NCI-H2196 (cell line): ENCODE measurements around the gene CTLA4.
A peak's percentile ranks its signal among the peaks of the same experiment; 100 is the strongest.
"Not testable (repeated sequence)": the region's sequence is repeated elsewhere in the genome, so short reads cannot be mapped to it uniquely, and the experiment has no call there.

Source experiments
- DNase-seq: peaks from one replicate; lab custom pipeline; 2025; ENCODE audit not compliant: unreplicated experiment; lab: John Stamatoyannopoulos, UW

The CTLA4 gene

GRCh38 chr2:203855274-203855673 is 12.3 kb upstream of the CTLA4 start:
- no peak for DNase-seq

GRCh38 chr2:203857656-203858055 is 9.9 kb upstream of the CTLA4 start:
- no peak for DNase-seq

- DNase-seq, result no peak
Observed at GRCh38 chr2:203858176-203858575, 9.4 kb upstream of the CTLA4 start.

DNA sequence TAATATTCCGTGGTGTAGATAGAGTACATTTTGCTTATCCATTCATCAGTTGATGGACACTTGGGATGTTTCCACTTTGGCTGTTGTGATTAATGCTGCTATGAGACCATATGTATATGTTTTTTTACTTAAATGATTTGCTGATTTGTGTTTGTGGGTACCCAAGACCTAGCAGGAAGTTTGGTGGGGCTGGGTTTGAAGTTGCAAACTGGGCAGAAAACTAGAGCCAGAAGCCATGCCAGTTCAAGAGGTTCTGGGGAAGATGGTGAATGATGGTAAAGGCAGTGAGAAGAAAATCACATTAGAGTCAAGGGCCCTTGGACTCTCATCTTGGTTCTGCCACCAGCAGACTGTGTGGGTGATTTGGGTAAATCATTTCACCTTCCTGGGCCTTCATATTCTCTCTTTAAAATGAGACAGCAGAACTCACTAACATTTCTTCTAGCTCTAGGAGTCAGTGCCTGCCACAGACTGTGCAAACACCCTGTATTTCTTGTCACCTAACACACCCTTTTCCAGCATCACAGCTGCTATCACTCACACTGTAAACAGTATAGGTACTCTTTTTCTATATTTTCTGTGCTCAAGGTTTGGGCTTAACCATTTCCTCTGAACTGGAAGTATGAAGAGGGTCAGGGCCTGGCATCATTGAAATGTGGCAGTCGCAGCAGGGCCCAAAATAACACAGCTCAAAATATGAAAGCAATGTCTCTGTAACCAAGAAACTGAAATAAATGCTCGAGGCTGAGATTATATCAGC is 8.4 kb upstream of the CTLA4 start:
- no peak for DNase-seq

DNA sequence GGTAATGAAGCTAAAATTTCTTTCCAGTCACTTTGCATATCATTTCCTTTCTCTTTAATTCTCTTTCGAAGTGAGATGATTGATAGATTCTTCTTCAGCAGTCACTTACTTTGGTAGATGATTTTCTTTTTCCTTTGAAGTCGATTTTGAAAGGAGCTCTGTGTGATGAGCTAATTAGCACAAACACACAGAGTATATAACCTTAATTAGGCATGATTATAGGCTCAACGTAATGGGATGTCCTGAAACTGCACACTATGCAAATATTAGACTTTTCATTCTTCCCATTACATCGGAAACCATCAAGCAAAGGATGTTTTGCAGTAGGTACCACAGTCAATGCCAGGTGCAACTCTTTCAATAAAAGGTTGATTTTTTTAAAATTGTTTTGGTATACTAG is 6.4 kb upstream of the CTLA4 start:
- no peak for DNase-seq

DNA sequence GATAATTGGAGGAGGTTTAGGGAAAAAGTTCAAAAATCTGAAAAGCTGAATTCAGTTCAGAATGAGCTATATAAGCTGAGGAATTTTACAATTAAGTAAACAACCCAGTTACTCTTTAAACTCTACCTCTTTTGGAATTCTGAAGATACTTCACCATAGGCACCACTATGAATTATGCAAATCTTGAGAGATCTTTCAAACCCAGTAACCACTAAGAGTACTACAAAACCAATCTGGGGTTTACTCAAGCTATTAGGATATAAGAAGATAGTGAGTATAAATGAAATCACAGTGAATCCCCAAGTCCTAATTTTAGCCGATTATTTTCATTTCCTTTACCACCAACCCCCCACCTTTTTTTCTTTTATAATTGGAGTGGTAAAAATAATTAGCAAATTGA is 6.0 kb upstream of the CTLA4 start:
- DNase-seq, result no peak

DNA sequence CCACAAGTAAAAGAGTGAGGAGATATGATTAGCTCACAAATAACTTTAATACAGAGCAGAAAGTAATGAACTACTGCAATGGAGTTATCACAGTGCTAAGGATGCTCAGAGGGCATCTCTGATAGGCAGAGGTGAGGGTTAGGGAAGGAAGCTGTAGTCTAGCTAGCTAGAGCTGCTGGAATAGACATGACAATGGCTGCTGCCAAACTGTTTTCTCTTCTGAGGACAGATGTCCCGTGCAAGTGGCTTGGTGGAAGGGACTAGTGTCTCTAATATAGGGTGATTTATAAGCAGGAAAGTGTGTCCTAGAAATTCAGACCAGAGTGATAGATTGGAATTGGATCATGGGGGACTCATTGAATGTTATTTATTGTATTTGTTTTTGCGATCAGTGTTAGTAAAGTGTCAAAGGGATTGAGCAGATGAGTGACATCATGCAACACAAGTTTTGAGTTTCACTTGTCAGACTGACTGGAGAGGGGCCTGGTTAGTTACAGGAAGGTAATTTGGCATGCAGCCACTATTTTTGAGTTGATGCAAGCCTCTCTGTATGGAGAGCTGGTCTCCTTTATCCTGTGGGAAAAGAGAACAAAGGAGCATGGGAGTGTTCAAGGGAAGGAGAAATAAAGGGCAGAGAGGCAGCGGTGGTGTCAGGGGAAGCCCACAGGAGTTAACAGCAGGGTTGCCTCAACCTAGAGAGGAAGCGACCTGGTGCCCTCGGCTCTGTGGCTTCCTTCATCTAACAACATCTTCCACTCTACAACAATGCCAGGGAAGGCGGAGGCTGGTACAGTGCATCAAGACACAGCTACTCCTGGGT is 1.9 kb downstream of the CTLA4 start:
- no peak for DNase-seq

GRCh38 chr2:203870481-203870880 is 2.9 kb downstream of the CTLA4 start:
- DNase-seq, result no peak

- DNase-seq, result no peak
Observed at GRCh38 chr2:203870941-203871340, 3.4 kb downstream of the CTLA4 start.

DNA sequence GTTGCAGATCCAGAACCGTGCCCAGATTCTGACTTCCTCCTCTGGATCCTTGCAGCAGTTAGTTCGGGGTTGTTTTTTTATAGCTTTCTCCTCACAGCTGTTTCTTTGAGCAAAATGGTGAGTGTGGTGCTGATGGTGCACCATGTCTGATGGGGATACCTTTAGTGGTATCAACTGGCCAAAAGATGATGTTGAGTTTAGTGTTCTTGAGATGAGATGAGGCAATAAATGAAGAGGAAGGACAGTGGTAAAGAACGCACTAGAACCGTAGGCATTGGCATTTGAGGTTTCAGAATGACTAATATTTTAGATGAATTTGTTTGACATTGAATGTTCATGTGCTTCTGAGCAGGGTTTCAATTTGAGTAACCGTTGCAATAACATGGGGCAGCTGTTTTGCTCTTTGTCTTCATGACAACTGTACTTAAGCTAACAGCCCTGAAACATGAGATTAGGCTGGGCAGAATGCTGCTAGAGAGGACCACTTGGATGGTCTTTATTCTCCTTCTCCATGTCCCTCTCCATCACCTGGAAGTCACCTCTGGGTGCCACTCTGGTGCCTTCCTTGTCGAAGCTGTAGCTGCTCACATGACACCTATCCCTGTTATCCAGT is 3.9 kb downstream of the CTLA4 start:
- no peak for DNase-seq

GRCh38 chr2:203873461-203873860 is 5.9 kb downstream of the CTLA4 start:
- no peak for DNase-seq

- DNase-seq, result peak; percentile 34
Observed at GRCh38 chr2:203873921-203874631, 6.5 kb downstream of the CTLA4 start.

DNA sequence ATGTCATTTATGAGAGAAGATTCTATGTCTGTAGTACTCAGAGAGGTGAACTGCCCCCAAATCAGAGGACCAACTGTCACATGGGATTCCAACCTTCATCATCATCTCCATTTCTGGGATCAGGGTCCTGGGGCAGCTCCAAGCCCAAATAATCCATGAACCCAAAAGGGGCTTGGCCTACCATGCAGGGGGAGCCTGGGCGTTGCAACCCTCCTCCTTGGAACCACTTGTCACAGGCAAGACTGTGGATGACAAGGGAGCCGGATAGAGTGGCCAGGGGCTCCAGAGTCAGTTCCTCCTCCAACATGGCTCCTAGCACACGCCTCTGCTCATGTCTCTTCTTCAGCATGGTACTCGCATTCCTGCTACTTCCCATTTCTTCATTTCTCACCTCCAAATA is 7.9 kb downstream of the CTLA4 start:
- no peak for DNase-seq

- no peak for DNase-seq
Observed at GRCh38 chr2:203876328-203876727, 8.8 kb downstream of the CTLA4 start.

GRCh38 chr2:203878063-203878462 is 10.5 kb downstream of the CTLA4 start:
- DNase-seq, result no peak

DNA sequence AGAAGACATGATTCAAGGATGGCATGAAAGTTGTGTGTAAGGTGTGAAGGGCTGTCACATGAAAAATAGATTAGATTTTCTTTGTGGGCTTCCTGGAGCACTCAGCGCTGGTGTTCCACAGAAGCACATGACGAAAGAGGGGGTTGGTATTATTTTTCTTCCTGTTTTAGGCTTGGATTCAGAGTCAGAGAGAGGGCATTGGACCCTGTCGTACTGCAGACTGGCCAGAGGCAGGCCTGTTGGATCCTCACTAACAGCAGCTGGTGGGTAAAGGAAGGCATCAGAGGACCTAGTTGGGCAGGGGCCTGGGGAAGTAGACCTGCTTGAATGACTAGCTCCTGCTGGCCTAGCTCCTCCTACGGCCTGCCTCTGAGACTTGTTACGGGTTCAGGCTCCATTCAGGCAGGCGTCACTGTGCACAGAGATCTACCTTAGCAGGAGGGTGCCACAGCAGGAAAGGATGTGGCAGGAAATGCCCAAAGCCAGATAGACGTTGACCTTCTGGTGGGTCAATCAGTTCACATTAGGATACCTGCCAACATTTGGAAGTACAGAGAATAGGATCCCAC is 13.1 kb downstream of the CTLA4 start:
- no peak for DNase-seq

DNA sequence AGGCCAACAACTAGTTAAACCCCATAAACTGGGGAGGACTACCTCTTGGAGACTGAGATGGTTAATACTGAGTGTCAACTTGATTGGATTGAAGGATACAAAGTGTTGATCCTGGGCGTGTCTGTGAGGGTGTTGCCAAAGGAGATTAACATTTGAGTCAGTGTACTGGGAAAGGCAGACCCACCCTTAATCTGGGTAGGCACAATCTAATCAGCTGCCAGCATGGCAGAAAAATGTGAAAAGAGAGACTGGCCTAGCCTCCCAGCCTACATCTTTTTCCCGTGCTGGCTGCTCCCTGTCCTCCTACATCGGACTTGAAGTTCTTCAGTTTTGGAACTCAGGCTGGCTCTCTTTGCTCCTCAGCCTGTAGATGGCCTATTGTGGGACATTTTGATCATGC is 13.6 kb downstream of the CTLA4 start:
- not testable (repeated sequence) for DNase-seq

DNA sequence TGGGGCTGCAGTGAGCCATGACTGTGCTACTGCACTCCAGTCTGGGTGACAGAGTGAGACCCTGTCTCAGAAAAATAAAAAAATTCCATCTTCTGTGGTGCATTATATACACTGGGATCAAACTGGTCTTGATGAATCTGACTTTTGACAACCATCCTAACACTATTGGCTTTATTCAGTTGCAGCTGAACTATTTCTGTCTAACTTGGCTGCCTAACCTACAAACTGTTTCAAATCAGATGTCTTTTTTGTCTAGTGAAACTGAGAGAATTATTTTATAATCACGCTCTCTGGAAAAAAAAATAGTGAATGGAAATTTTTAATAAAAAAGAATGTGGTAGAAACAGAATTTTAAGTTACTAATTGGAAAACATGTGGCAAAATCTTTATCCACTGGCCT is 15.0 kb downstream of the CTLA4 start:
- no peak for DNase-seq

GRCh38 chr2:203886661-203887151 is 19.1 kb downstream of the CTLA4 start:
- no peak for DNase-seq

DNA sequence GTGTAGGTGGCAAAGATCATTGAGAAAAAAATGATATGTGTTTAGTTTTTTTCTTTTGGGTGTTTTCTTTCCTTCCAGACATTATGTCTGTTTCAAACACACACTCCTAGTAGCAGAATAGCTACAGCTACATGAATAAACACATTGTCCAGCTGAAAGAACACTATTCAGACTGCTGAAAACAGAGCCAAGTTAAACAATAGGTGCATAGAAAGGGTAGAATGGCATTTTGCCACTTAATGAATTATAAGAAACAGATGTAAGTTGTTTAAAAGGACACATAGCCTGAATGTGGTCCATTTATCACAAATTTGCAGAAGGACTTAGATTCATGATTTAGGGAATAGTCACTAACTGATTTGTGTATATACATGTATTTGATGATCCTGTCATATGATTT is 20.1 kb downstream of the CTLA4 start:
- DNase-seq, result peak; percentile 41

GRCh38 chr2:203889542-203889941 is 22.0 kb downstream of the CTLA4 start:
- no peak for DNase-seq
